K562 (cell line): Measurements from ENCODE around the gene PWWP2A. TPM values are rescaled to one million over a fixed set of nuclear protein-coding genes. Genes with fewer than 3 reads are reported as not detected.

ENCODE experiments used
- BCL6 ChIP-seq: fragments of 250-450 bp; sonication (Bioruptor Pico); IDR thresholded peaks from 2 replicates; pipeline ENCODE4 v1.4.0; 2020
- ETV6 ChIP-seq, 3 experiments: fragments of 150-350 bp in 1 of 3; sonication (generic) in 1 of 3; formaldehyde crosslinking in 1 of 3; IDR thresholded peaks; 2 replicates each; pipeline versions ENCODE4 v1.6.1 to v1.8.0; 2014 to 2022; ENCODE audit warnings: borderline replicate concordance in 2 of 3, low read depth in 2 of 3, antibody characterized with exemption in 1 of 3, low read length in 1 of 3, mild to moderate bottlenecking in 1 of 3, missing genetic modification reagents in 1 of 3
- MTA1 ChIP-seq: fragments of 450-650 bp; IDR thresholded peaks from 2 replicates; pipeline ENCODE4 v1.6.1; 2017; ENCODE audit warnings: borderline replicate concordance
- SLC30A9 ChIP-seq: fragments of 250-450 bp; sonication (Bioruptor Pico); IDR thresholded peaks from 2 replicates; pipeline ENCODE4 v1.8.0; 2022; ENCODE audit warnings: mild to moderate bottlenecking, moderate library complexity
- SRSF9 ChIP-seq: fragments of 200-400 bp; formaldehyde crosslinking; IDR thresholded peaks from 2 replicates; pipeline ENCODE4 v1.6.1; 2017; ENCODE audit warnings: low read depth, low read length, borderline replicate concordance
- TAF9B ChIP-seq: fragments of 450-650 bp; IDR thresholded peaks from 2 replicates; pipeline ENCODE4 v1.6.1; 2018; ENCODE audit warnings: mild to moderate bottlenecking; ENCODE audit not compliant: partially characterized antibody
- TCF15 ChIP-seq: fragments of 250-450 bp; sonication (Bioruptor Pico); IDR thresholded peaks from 2 replicates; pipeline ENCODE4 v1.8.0; 2022; ENCODE audit warnings: moderate library complexity, mild to moderate bottlenecking, inconsistent platforms
- VEZF1 ChIP-seq: fragments of 200-800 bp; sonication (Bioruptor generic); IDR thresholded peaks from 2 replicates; pipeline ENCODE4 v1.6.1; 2017; ENCODE audit warnings: missing genetic modification characterization, missing compliant biosample characterization
- ZFP1 ChIP-seq: fragments of 450-650 bp; formaldehyde crosslinking; IDR thresholded peaks from 2 replicates; pipeline ENCODE4 v1.4.0; 2020; ENCODE audit warnings: mild to moderate bottlenecking, mixed read lengths
- ZMIZ1 ChIP-seq, 2 experiments: fragments of 150-350 bp in 1 of 2; IDR thresholded peaks; 2 replicates each; pipeline ENCODE4 v1.6.1; 2012 to 2016; ENCODE audit warnings: low read depth in 2 of 2, low read length in 2 of 2, mild to moderate bottlenecking in 1 of 2, moderate library complexity in 1 of 2
- ZNF407 ChIP-seq: fragments of 450-650 bp; IDR thresholded peaks from 2 replicates; pipeline ENCODE4 v1.6.1; 2016; ENCODE audit warnings: low read depth
- ZNF696 ChIP-seq: fragments of 250-450 bp; sonication (Bioruptor Pico); conservative IDR thresholded peaks from 2 replicates; pipeline ENCODE4 v1.4.0; 2020; ENCODE audit warnings: mild to moderate bottlenecking, moderate library complexity
- ZNF76 ChIP-seq: fragments of 250-450 bp; sonication (Bioruptor Pico); IDR thresholded peaks from 2 replicates; pipeline ENCODE4 v1.4.0; 2020; ENCODE audit warnings: mild to moderate bottlenecking, moderate library complexity, borderline replicate concordance
- polyA plus RNA-seq, 8 experiments: library from polyadenylated mRNA; depleted of rRNA in 4 of 8; stranded (reverse) in 5 of 8; unstranded in 3 of 8; fragments of >200 nt; fragmentation: Nextera tagmentation in 2 of 8; fragmentation: Illumina TruSeq in 1 of 8; extraction: Ambion mirVana in 2 of 8; extraction: Trizol in 1 of 8; gene quantifications; 2 replicates each; pipeline versions ENCODE4 v1.2.1 to v1.2.3, GENCODE V29; 2011 to 2014; ENCODE audit warnings: inconsistent platforms in 1 of 8, missing spikeins in 1 of 8
- total RNA-seq, 7 experiments: library from RNA; depleted of rRNA in 6 of 7; stranded (reverse); fragments of >200 nt in 6 of 7; fragmentation: Illumina TruSeq in 2 of 7; extraction: Trizol in 2 of 7; gene quantifications; 2 replicates each; pipeline versions ENCODE4 v1.2.1 to v1.2.3, GENCODE V29; 2011 to 2021; ENCODE audit warnings: low replicate concordance in 1 of 7

The PWWP2A gene
- total and polyA plus RNA-seq, 9 of the 15 experiments (the other 6 are each of a cell fraction or from before 2014, with no cell fraction given), result 2.7 to 26.3 (median 14.6) TPM

- no peak for TF ChIP-seq TAF9B
- no peak for TF ChIP-seq ZNF76
- no peak for TF ChIP-seq ZNF407
- TF ChIP-seq ZFP1 (CRISPR knock-in tag), result no peak
- peak; percentile 29; the same call in 1 of the 2 replicates for TF ChIP-seq VEZF1
- TF ChIP-seq ZNF696 (CRISPR knock-in tag), result no peak
- no peak for TF ChIP-seq SLC30A9
- TF ChIP-seq MTA1, result no peak
- TF ChIP-seq ETV6 (IDR thresholded peaks at IDR 0.05; ENCODE audit: borderline replicate concordance in 1 of 2, low read depth in 2 of 2, low read length in 1 of 2), result no peak
- TF ChIP-seq ETV6 (CRISPR knock-in tag; IDR thresholded peaks at IDR 0.05; ENCODE audit: borderline replicate concordance), result no peak
- TF ChIP-seq BCL6, result no peak
- no peak for TF ChIP-seq SRSF9
- TF ChIP-seq TCF15, result no peak
- TF ChIP-seq ZMIZ1 (IDR thresholded peaks at IDR 0.05; ENCODE audit: low read depth in 2 of 2, low read length in 2 of 2), result no peak
These were observed 705 bp downstream of the PWWP2A start (continued) for GRCh38 chr5:160118349-160119141.
